ENCODE results near the gene RAB1A. TPM values are rescaled to one million over a fixed set of nuclear protein-coding genes. Genes with fewer than 3 reads are reported as not detected.
"Not testable (repeated sequence)": the region's sequence is repeated elsewhere in the genome, so short reads cannot be mapped to it uniquely, and the experiment has no call there.

RAB1A gene
- 66.2 and 70.2 TPM in 2 replicates for total RNA-seq

DNA sequence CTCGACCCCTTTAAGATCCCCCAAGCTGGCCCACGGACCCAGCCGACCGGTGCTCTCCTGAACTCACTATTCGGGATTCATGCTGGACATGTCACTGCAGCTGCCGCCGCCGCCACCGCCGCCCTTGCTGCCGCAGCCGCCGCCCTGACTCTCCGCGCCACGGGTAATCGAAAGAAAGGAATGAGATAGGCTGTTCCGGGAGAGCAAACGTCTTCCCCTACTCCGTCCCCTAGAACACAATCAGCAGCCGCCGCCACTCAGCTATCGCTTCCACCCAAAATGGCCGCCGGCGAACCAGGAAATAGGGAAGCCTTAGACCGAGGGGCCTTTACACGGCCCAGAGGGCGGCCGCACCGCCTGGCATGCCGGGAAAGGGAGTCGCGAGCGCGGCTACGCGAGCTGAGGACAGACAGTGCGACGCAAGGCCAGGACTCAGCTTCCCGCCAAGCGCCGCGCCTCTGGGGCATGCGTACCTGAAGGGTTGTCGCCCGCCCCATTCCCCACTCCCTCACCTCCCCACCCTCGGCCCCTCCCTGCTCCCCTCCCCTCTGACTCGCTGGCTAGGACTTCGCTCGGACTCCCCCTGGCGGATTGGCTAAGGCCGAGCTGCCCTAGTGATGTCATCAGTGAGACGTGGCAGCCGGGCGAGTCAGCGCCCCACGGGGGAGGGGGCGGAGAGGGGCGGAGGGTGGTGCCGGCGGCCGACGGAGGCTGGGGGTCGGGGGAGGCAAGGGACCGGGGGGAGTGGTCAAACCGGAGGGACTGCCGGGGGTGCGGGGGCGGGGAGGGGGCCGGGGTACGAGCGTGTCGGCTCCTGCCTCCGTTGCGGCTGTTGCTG lies at the start of gene RAB1A:
Gene RAB1A (minus strand): TSS at position 281 of the 838 bp plus-strand sequence. CDS start 191 bp downstream, at position 90.
- intact Hi-C loops (cut with micrococcal nuclease), result loop anchor here (1.0 to 5.0 kb wide), 11 partner anchors 33 to 1289 kb away; partner anchors contain the start of genes ACTR2, AFTPH, CEP68 and SERTAD2

DNA sequence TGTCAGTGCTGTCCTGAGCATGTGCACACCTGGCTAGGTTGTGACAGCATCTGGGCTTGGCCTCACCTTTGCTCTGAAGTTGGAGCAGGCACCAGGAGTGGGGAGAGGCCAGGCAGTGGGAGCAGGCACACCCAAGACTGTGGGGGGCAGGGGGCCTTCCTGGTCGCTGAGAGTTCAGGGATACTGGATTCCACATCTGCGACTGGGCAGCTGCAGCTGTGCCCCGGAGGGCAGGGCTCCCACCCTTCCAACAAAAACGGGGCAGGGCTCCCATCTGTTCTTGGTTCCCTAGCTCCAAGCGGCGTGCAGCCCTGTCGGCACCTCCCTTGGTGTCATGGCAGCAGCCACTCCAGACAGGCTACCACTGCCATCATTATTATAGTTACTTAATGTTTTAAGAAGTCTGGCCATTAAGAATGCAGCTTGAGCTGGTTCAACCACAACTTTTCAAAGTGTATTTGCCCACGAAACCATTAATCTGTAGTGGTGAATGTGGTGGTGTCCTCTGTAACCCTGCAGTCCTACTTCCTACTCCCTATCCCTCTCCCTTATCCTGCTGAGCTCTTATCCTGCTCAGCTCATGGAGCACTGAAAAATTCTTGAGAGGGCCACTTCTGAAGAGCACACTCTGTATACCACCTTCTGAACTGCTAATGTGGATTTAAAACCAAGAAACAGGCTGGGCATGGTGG lies 48.0 kb upstream of the RAB1A start:
- intact Hi-C loops (cut with micrococcal nuclease), result no loop called here

DNA sequence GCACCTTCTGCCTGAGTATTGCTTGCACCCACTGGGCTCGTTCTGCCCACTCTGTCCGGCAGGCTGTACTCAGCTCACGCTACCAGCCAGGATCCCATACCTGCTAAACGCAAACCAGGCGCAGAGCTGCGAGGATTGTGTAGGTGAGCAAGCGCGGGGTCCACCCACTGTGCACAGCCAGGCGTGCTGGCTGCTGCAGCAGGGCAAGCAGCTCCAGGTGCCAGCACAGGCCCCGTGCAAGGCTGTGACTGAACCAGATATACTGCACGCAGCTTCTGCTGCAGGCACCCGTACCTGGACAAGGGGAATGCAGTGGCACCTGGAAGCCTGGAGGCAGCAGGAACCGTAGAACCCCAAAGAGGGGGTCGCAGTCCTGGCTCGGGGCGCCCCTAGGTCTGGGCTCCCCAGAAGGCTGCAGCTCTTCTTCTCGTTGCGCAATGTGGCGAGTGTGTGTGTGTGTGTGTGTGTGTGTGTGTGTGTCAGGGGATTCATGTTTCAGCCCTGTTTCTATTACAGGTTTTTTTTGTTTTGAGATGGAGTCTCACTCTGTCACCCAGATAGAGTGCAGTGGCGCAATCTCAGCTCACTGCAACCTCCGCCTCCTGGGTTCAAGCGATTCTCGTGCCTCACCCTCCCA lies 46.1 kb upstream of the RAB1A start:
- intact Hi-C loops (cut with micrococcal nuclease), result no loop called here

DNA sequence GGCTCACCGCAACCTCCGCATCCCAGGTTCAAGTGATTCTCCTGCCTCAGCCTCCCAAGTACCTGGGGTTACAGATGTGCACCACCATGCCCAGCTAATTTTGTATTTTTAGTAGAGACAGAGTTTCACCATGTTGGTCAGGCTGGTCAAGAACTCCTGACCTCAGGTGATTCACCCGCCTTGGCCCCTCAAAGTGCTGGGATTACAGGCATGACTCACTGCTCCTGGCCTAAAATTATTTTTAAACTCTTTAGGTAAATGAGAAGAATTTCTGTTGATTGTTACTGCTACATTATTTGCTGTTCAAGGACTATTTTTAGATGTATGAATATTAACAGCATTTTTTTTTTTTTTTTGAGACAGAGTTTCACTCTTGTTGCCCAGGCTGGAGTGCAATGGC lies 44.1 kb upstream of the RAB1A start:
- intact Hi-C loops (cut with micrococcal nuclease), result not testable (repeated sequence)

DNA sequence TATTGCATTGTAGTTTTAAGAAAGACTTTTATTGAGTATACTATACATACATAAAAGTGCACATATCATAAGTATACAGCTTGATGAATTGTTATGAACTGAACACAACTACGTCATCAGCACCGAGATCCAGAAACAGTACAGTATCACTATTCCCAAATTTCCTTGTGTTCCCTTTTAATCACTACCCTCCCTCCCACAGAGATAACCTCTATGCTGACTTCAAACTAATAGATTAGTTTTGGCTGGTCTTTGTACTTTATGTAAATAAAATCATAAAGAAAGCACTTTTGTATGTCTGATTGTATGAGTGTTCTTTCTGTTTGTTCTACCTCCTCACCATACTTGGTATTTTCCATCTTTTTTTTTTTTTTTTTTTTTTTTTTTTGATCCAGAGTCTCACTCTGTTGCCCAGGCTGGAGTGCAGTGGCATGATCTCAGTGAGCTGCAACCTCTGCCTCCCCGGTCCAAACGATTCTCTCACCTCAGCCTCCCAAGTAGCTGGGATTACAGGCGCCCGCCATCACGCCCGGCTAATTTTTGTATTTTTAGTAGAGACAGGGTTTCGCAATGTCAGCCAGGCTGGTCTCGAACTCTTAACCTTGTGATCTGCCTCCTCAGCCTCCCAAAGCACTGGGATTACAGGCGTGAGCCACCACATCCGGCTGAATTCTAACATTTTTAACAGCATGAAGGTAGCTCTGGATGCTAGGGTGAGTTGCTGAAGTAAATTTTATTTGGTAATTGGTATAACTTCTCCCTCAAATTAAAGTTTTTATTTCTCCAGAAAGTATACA lies 43.3 kb upstream of the RAB1A start:
- intact Hi-C loops (cut with micrococcal nuclease), result no loop called here

DNA sequence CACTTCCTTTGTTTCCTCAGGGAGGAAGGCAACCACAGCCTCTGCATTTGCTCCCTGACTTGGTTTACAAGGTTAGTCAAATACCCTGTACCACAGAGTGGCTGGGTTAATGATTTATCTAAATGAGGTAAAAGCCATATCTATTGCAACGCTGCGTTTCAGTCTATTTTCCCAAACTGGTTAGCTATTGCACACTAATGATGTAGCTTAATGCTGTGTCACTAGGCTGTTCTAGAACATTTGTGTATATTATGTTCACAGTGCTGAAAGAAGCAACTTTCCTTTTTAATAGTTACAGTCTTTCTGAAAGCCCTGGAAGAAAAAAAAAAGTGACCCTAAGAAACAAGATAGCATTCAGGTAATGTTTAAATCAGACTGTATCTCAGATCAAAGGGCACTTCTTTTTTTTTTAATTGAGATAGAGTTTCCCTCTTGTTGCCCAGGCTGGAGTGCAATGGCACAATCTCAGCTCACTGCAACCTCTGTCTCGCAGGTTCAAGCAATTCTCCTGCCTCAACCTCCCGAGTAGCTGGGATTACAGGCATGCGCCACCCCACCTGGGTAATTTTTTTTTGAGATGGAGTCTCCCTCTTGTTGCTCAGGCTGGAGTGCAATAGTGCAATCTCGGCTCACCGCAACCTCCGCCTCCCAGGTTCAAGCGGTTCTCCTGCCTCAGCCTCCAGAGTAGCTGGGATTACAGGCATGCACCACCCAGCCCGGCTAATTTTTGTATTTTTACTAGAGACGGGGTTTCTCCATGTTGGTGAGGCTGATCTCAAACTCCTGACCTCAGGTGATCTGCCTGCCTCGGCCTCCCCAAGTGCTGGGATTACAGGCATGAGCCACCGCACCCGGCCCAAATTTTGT lies 40.9 kb upstream of the RAB1A start:
- intact Hi-C loops (cut with micrococcal nuclease), result not testable (repeated sequence)

DNA sequence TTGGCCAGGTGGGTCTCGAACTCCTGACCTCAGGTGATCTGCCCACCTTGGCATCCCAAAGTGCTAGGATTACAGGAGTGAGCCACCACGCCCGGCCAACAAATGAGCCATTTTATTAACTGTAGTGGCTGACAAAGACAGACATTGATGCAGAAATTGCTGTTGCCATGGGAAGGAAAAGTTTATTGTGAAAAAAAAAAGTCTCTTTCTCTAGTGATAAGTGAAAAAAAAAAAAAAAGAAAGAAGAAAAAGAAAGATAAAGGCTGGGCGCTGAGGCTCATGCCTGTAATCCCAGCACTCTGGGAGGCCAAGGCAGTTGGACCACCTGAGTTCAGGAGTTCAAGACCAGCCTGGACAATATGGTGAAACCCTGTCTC lies 39.8 kb upstream of the RAB1A start:
- intact Hi-C loops (cut with micrococcal nuclease), result loop anchor here (1.0 kb wide), 1 partner anchor 105 kb away; no protein-coding TSS in a partner anchor

DNA sequence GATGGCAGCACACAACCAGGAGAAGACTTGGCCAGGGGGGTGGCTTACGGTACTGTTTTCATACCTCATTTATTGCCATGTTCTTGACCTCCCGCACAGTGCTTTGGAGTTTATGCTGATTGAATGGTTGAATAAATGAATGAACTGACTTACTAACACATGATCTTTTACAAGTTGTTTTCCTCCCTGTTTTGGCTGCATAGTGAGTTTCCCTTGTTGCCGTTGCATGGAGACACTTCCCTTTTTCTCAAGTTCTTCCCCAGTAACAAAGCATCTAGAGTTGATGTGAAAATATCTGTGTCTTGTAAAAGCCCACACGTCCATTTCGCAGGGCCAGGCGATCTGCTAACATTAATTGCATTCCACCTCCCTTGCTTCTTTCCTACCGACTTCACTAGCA lies 35.7 kb upstream of the RAB1A start:
- intact Hi-C loops (cut with micrococcal nuclease), result no loop called here

DNA sequence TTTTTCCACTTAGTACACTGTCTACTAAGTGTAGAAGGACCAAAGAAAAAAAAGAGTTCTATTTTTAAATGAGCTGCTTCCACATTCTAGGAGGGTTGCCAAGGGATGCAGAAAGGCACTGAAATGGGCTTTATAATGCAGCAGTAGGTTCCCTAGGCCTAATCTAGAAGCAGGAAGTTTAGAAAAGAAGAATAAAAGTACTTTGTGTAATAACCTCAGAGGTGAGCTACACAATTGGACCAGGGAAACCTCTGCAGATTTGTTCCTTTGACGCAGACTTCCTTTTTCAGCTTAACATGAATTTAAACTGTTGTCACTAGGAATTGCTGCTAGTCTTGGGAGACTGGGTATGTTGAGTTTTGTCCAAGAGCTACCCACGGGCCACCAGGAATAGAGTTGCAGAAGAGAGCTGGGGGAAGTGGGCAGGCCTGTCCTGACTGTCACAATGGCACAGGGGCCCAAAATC lies 34.6 kb upstream of the RAB1A start:
- intact Hi-C loops (cut with micrococcal nuclease), result no loop called here

DNA sequence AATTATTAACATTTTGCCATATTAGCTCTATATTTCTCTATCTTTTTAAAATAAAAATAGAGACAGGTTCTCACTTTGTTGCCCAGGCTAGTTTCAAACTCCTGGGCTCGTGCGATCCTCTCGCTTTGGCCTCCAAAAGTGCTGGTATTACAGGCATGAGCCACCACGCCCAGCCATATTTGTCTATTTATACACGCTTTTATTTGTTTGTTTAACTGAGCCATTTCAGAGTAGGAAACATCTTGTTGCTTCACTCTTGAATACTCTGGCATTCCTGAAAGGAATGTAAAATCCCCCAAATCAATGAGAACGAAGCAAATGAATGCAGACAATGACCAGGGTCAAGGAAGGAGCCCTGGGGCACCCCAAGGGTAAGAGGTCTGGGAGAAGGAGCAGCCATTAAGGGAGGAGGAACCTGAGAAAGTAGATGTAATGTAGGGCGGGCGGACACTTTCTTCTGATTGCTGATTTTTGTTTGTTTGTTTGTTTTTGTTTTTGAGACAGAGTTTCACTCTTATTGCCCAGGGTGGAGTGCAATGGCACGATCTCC lies 31.7 kb upstream of the RAB1A start:
- intact Hi-C loops (cut with micrococcal nuclease), result no loop called here

DNA sequence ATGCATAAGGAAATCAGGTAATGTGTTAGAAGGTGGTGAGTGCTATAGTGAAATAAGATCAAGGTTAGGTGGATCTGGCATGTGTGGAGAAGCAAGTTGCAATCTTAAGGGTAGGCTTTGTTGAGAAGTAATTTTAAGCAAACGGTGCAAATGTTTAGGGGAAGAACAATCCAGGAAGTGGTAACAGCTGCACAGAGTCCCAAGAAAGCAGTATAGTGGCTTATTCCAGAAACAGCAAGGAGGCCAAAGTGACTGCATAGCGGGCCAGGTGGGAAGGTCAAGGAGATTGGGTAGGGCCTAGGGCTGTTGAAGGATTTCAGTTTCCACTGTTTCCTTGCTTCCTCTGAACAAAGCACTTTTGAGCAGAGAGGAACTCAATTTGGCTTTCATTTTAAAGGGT lies 30.0 kb upstream of the RAB1A start:
- intact Hi-C loops (cut with micrococcal nuclease), result no loop called here

DNA sequence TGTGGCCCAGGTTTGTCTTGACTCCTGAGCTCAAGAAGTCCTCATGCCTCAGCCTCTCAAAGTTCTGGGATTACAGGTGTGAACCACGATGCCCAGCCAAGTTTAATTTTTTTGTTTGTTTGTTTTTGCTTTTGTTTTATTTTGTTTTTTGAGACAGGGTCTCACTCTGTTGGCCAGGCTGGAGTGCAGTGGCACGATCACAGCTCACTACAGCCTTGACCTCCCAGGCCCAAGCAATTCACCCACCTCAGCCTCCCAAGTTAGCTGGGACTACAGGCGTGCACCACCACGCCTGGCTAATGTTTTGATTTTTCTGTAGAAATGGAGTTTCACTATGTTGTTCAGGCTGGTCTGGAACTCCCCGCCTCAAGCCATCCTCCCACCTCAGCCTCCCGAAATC lies 29.4 kb upstream of the RAB1A start:
- intact Hi-C loops (cut with micrococcal nuclease), result no loop called here

DNA sequence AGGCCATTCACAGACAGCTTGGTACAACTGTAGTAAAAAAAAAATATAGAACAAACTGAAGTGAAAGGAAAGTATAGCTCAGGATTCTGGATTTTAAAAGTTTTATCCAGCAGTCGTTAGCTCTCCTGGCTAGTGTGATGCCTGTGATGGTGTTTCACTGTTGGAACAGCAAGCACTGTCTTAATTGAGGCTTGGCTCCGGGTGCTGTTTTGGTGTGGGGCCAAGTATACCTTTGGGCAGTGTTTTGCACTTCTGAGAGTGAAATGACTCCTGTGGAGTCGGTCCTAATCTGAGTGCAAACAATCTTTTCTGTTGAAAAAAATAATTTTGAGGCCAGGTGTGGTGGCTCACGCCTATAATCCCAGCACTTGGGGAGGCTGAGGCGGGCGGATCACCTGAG lies 28.7 kb upstream of the RAB1A start:
- intact Hi-C loops (cut with micrococcal nuclease), result no loop called here

DNA sequence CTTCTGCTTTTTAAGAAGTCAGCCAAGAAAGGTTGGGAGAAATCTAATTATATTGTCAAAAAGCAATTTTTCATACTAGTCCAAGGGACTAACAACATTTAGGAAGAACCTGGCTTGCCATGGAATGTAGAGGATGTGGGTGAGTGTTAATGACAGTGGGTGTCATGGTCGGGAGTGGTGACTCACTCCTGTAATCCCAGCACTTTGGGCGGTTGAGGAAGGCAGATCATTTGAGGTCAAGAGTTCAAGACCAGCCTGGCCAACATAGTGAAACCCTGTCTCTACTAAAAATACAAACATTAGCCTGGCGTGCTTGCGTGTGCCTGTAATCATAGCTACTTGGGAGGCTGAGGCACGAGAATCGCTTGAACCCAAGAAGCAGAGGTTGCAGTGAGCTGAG lies 27.9 kb upstream of the RAB1A start:
- intact Hi-C loops (cut with micrococcal nuclease), result not testable (repeated sequence)

DNA sequence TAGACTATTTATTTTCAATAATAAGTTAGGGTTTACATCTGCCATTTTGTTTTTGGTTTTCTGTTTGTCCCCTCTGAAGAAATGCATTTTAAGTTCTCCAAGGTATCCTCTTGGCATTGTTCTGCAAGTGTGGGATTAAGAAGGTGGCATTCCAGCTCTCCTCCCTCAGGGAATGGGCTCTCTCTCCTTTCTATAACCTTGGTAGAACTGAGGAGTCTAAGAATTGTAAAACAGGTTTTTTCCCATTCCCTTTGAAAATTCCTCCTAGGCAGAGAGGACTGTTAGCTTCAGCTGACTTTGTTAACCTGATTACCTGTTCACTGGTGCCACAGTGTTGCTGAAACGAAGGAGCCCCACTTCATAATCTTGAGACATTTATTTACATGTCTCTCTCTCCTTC lies 26.1 kb upstream of the RAB1A start:
- intact Hi-C loops (cut with micrococcal nuclease), result no loop called here

DNA sequence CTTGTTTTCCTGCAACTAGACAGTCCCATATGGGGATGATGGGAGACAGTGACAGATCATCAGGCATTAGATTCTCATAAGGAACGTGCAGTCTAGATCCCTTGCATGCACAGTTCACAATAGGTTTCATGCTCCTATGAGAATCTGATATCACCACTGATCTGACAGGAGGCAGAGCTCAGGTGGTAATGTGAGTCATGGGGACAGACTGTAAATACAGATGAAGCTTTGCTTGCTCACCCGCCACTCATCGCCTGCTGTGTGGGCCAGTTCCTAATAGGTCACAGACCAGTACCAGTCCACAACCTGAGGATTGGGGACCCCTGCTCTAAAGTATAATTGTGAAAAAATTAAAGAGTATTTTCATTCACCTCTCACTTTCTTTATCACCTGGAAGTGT lies 23.6 kb upstream of the RAB1A start:
- intact Hi-C loops (cut with micrococcal nuclease), result no loop called here

DNA sequence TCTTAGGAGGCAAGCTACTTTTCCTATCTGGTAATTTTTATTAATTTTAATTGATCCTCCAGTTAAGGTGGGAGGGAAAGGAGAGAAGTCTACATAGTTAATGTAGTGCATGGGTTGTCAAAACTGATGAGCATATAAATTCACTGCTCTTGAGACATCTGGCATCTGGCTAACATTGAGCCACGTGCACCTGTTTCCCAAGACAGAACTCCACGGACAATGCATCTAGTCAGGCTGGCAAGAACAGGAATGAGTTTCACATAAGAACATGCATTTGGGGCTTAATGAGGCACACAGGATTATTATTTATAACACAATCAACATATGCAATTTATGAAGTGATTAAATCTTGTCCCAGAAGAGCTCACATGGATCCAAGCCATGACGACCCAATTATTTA lies 16.2 kb upstream of the RAB1A start:
- intact Hi-C loops (cut with micrococcal nuclease), result no loop called here

DNA sequence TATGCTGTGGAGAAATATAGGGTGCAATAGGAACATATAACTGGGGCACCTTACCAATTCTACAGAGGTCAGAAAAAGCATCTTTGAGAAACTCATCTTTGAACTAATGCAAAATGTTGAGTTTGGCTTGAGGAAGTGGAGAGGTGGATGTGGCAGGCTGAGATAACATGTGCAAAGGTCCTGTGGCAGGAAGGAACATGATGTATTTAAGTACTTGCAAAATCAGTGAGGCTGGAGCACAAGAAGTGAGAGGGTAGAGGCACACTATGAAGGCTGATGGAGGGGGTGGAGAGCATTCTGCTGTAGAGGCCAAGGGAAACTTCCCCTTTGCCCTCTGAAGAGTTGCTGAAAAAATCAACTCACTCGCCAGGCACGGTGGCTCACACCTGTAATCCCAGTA lies 14.7 kb upstream of the RAB1A start:
- intact Hi-C loops (cut with micrococcal nuclease), result no loop called here

DNA sequence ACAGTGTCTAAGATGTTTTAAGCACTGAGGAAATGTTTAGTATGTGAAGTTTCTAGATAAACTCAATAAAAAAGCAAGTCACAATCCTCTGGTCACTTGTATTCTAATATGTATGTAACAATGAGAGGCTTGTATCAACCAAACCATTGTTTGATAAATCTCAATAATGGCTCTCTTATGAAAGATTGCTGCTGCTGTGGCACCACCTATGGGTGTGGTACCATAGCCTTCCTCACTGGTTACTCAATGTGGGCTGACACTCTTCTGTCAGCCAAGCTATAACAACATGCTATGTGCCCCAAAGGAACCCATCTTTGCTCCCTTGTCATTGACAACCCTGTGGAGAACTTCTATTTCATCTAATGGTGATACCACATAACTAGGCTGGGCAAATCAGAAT lies 12.6 kb upstream of the RAB1A start:
- intact Hi-C loops (cut with micrococcal nuclease), result no loop called here

DNA sequence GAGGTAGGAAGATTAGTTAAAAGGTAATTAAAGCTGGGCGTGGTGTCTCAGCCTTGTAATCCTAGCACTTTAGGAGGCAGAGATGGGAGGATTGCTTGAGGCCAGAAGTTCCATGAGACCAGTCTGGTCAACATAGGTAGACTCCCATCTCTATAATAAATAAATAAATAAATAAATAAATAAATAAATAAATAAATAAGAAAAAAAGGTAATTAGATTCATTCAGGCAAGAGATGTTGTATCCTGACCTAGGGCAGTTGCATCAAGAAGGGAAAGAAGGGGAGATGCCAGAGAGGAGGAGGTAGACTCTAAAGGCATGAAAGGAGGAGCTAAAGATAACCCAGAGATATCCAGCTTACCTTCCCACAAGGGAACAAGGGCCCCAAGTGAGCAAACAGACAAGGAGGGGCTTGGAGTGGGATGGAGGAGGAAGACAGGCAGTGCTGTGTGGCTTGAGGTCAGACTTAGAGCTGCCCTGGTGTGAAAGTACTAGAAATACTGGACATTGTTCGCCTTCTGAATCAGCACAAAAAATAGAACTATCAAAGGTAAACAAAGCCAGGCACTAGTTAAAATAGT lies 7.4 kb upstream of the RAB1A start:
- intact Hi-C loops (cut with micrococcal nuclease), result no loop called here
